Adrenal gland (tissue), 12 donors: ENCODE results near the gene TRAPPC12. TPM values are rescaled to one million over a fixed set of nuclear protein-coding genes. Genes with fewer than 3 reads are reported as not detected.

Experiments used
- DNase-seq, 7 donors: peaks; one replicate each; pipeline ENCODE4 v3.0.0-alpha.2; 2019 to 2020
- H3K27ac ChIP-seq, 5 donors: fragments of 200-600 bp; sonication (generic) in 4 of 5; 1 replicate in 3 of 5; 2 replicates in 2 of 5; pipeline versions ENCODE4 v1.5.1 to v1.8.0; 2016 to 2020; ENCODE audit warnings: mild to moderate bottlenecking in 1 of 5
- H3K27me3 ChIP-seq: fragments of 200-600 bp; 2 replicates; pipeline ENCODE4 v1.8.0; 2021
- H3K36me3 ChIP-seq, 2 donors: fragments of 200-600 bp; replicated peaks in 1 of 2; 1 replicate in 1 of 2; 2 replicates in 1 of 2; pipeline versions ENCODE4 v1.5.1 to v1.8.0; 2018 to 2022
- H3K4me1 ChIP-seq, 2 donors: fragments of 200-600 bp; replicated peaks in 1 of 2; 1 replicate in 1 of 2; 2 replicates in 1 of 2; pipeline versions ENCODE4 v1.5.1 to v1.8.0; 2018 to 2021
- H3K4me3 ChIP-seq, 4 donors: fragments of 200-600 bp; sonication (generic) in 3 of 4; one replicate each; pipeline ENCODE4 v1.5.1; 2016 to 2018
- H3K9me3 ChIP-seq, 3 donors: fragments of 200-600 bp; sonication (generic) in 1 of 3; replicated peaks in 1 of 3; 1 replicate in 2 of 3; 2 replicates in 1 of 3; pipeline versions ENCODE4 v1.5.1 to v1.8.0; 2016 to 2021
- CTCF ChIP-seq, 6 experiments: fragments of 450-650 bp in 4 of 6; fragments of 200-600 bp in 2 of 6; sonication (generic) in 1 of 6; IDR thresholded peaks; 1 replicate in 5 of 6; 2 replicates in 1 of 6; pipeline versions ENCODE4 v1.5.1 to v1.8.0; 2016 to 2021; ENCODE audit warnings: antibody characterized with exemption in 6 of 6, mild to moderate bottlenecking in 2 of 6, moderate library complexity in 1 of 6
- POLR2A ChIP-seq, 2 donors: fragments of 450-650 bp; IDR thresholded peaks; one replicate each; pipeline ENCODE4 v1.6.1; 2017; ENCODE audit warnings: antibody characterized with exemption in 2 of 2, mild to moderate bottlenecking in 2 of 2, moderate library complexity in 1 of 2
- WGBS, 4 donors: extraction: QIAGEN DNeasy Blood & Tissue Kit in 2 of 4; methylation state at CpG; one replicate each; pipeline versions ENCODE4 v1.1.5 to v1.1.7; 2013 to 2017; 5-methylcytosine and 5-hydroxymethylcytosine counted together
- intact Hi-C, 2 donors: fragments of 100-400 bp; cut with DNase I; formaldehyde crosslinking; loops; one replicate each; pipeline versions ENCODE4 v1.14.1 to v1.15.0; 2022 to 2023
- polyA plus RNA-seq, 3 donors: library from polyadenylated mRNA; stranded (reverse); fragments of 200-250 nt in 2 of 3; fragments of 350-450 nt in 1 of 3; fragmentation: Illumina TruSeq in 1 of 3; extraction: RNeasy Lipid Tissue Mini Kit (QIAGEN cat#74804) in 1 of 3; gene quantifications; one replicate each; pipeline ENCODE4 v1.2.3, GENCODE V29; 2013 to 2014
- total RNA-seq, 9 donors: library from RNA; depleted of rRNA in 4 of 9; stranded (reverse); fragments of >200 nt in 4 of 9; fragments of 120-200 nt in 1 of 9; fragmentation: NEBNext Ultra II Directional in 1 of 9; extraction: Animal tissue kit (Norgen Biotek cat#: 25700) in 1 of 9; gene quantifications; one replicate each; pipeline versions ENCODE4 v1.1.0 to v1.2.4, GENCODE V29; 2013 to 2023
- donor health status: healthy with polysubstance abuse.
- donor health status: Bipolar disorder and iron deficiency.
- donor health status: DM: yes; HTN: yes; CAD: no.
- donor health status: DM: no; HTN: no; CAD: no.
- donor health status: DM: no; HTN: no; CAD: no.
- donor health status: DM: yes; HTN: yes; CAD: no.

Gene TRAPPC12
- total and polyA plus RNA-seq, 12 donors = 58.3 to 334 (median 99.5) TPM

GRCh38 chr2:3432067-3432466 is 52.6 kb downstream of the TRAPPC12 start:
- H3K9me3 ChIP-seq = no peaks in the 10 kb centered on the region
- 91 to 96% (median 94%) methylated on average over 6 of the region's 6 CpGs for WGBS, 4 donors
- DNase-seq = no peak
- no peak overlapping the region for H3K4me3 ChIP-seq
- no peak overlapping the region for H3K27ac ChIP-seq
- TF ChIP-seq POLR2A (IDR thresholded peaks at IDR 0.05) = no peak
- TF ChIP-seq CTCF (IDR thresholded peaks at IDR 0.05) = no peak
- intact Hi-C loops = no loop called here
- no peaks in the 10 kb centered on the region for H3K4me1 ChIP-seq
- H3K27me3 ChIP-seq = no peaks in the 10 kb centered on the region
- H3K36me3 ChIP-seq = peaks cover 0 to 19% of the 10 kb centered on the region in 2 donors

DNA sequence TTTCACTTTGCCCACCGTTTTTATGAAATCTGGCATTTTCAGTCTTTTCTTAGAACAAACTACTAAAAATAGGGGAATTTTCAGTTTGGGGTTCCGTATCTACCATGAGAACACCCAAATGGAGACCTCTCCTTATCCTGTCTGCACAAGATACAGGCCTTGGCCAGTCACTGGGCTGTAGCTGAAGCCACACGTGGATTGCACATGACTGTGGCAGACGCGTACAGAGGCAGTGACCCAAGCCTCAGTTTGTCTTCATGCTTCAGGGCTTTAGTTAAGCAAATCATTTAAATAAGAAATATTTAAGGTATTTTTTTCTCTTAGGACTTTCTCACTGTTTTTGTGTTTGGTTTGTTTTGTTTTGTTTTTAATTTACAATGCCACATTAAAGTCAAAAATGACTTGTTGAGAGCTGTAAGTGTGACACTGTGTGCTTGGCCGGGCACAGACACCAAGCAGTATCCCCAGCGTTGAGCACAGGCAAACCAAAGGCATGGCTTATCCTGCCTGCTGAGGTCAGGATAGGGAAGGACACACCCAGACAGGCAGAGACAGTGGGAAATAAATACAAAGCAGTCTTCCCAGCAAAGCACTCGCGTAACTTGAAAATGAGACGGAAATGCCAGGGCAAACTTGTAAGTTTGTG is 53.3 kb downstream of the TRAPPC12 start:
- no peak for DNase-seq
- TF ChIP-seq CTCF (IDR thresholded peaks at IDR 0.05) = no peak
- TF ChIP-seq POLR2A (IDR thresholded peaks at IDR 0.05) = no peak
- Histone ChIP-seq H3K4me1 (no peaks in the 10 kb centered on the region), H3K4me3 (no peak overlapping the region), H3K9me3 (no peaks in the 10 kb centered on the region), H3K27ac (peak overlapping the region in 2 of 5 donors; percentile 41 to 68), H3K36me3 (peaks cover 0 to 19% of the 10 kb centered on the region in 2 donors), H3K27me3 (no peaks in the 10 kb centered on the region)
- WGBS, 4 donors = 85 to 90% (median 88%) methylated on average over 10 of the region's 10 CpGs
- intact Hi-C loops = no loop called here

GRCh38 chr2:3433339-3433699 is 53.8 kb downstream of the TRAPPC12 start:
- peaks cover 0 to 19% of the 10 kb centered on the region in 2 donors for H3K36me3 ChIP-seq
- peak overlapping the region in 2 of 5 donors; percentile 41 to 68 for H3K27ac ChIP-seq
- H3K27me3 ChIP-seq = no peaks in the 10 kb centered on the region
- TF ChIP-seq POLR2A (IDR thresholded peaks at IDR 0.05) = no peak
- no peak for DNase-seq
- intact Hi-C loops = no loop called here
- no peaks in the 10 kb centered on the region for H3K4me1 ChIP-seq
- no peak overlapping the region for H3K4me3 ChIP-seq
- WGBS, 4 donors = 76 to 91% (median 81%) methylated on average over 5 to 8 of the region's 8 CpGs
- no peaks in the 10 kb centered on the region for H3K9me3 ChIP-seq

DNA sequence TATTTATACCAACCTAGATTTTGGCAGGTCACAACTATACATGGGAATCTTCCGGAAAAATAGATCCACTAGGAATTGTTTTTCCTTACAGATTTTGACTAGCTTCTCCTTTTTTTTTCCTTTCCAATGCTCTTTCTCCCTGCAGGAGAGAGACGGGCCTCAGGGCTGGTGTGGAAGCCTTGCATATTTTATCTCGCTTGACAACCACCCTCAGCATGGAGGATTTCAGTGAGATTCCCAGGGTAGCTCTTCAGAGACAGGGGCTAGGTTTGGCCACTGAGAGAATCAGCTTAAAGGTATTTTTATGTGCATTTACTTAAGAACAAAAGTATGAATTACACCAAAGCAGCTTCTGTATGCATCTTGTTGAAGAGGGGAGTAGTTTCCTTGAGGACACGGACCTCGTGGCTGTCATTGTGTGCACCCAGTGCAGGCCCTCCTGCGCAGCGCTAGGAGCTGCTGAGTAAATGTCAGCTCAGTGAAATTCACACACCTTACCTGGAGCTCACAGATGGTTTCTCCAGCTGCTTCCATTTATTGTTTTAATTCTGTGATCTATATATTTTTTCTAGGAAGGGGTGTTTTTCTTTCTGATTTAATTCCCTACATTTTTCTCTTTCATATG is 54.4 kb downstream of the TRAPPC12 start:
- TF ChIP-seq CTCF (IDR thresholded peaks at IDR 0.05) (no peak), POLR2A (IDR thresholded peaks at IDR 0.05) (no peak)
- no peak overlapping the region for H3K4me3 ChIP-seq
- no peaks in the 10 kb centered on the region for H3K9me3 ChIP-seq
- WGBS, 4 donors = 81 to 88% (median 85%) methylated on average over 7 of the region's 7 CpGs
- H3K27me3 ChIP-seq = no peaks in the 10 kb centered on the region
- peak overlapping the region in 1 of 5 donors; percentile 41 for H3K27ac ChIP-seq
- intact Hi-C loops = no loop called here
- peaks cover 0 to 19% of the 10 kb centered on the region in 2 donors for H3K36me3 ChIP-seq
- no peak for DNase-seq
- H3K4me1 ChIP-seq = no peaks in the 10 kb centered on the region

- intact Hi-C loops = no loop called here
- WGBS, 4 donors = 81 to 87% (median 86%) methylated on average over 11 of the region's 11 CpGs
These were observed 55.2 kb downstream of the TRAPPC12 start for GRCh38 chr2:3434654-3435053.

More at GRCh38 chr2:3434654-3435053, 55.2 kb downstream of the TRAPPC12 start:
- Histone ChIP-seq H3K27me3 (no peaks in the 10 kb centered on the region), H3K27ac (no peak overlapping the region), H3K4me3 (no peak overlapping the region), H3K36me3 (peaks cover 0 to 19% of the 10 kb centered on the region in 2 donors), H3K4me1 (no peaks in the 10 kb centered on the region), H3K9me3 (no peaks in the 10 kb centered on the region)
- TF ChIP-seq POLR2A (IDR thresholded peaks at IDR 0.05) = no peak
- TF ChIP-seq CTCF (IDR thresholded peaks at IDR 0.05) = no peak
- DNase-seq = no peak
